GM23338 (cell line): ENCODE measurements around the gene PRB3.

Experiments used
- CREB1 ChIP-seq: fragments of 250-450 bp; sonication (Bioruptor Pico); IDR thresholded peaks from 2 replicates; pipeline ENCODE4 v1.5.0; 2020; ENCODE audit warnings: low read depth, mild to moderate bottlenecking, moderate library complexity
- EZH2 ChIP-seq: fragments of 200-600 bp; sonication (generic); IDR thresholded peaks from one replicate; pipeline ENCODE4 v1.8.0; 2017; ENCODE audit warnings: antibody characterized with exemption, mild to moderate bottlenecking, low read depth; ENCODE audit not compliant: unreplicated experiment
- EZH2phosphoT487 ChIP-seq: fragments of 200-600 bp; sonication (generic); IDR thresholded peaks from one replicate; pipeline ENCODE4 v1.8.1; 2018; ENCODE audit warnings: antibody characterized with exemption; ENCODE audit not compliant: unreplicated experiment
- JUNB ChIP-seq: IDR thresholded peaks from one replicate; pipeline ENCODE4 v1.6.1; 2016; ENCODE audit warnings: antibody characterized with exemption; ENCODE audit not compliant: unreplicated experiment
- NANOG ChIP-seq: IDR thresholded peaks from 2 replicates; pipeline ENCODE4 v1.6.1; 2016; ENCODE audit warnings: antibody characterized with exemption, borderline replicate concordance
- POLR2AphosphoS5 ChIP-seq: IDR thresholded peaks from 2 replicates; pipeline ENCODE4 v1.6.1; 2016; ENCODE audit warnings: antibody characterized with exemption, low read depth
- TF ChIP-seq, protein P1 (sequence below), 2 experiments: fragments of 200-600 bp in 1 of 2; sonication (generic) in 1 of 2; conservative IDR thresholded peaks; 2 replicates each; pipeline versions ENCODE4 v1.5.1 to v1.6.1; 2016 to 2017; ENCODE audit warnings: antibody characterized with exemption in 2 of 2, low read depth in 2 of 2, mild to moderate bottlenecking in 2 of 2, moderate library complexity in 1 of 2
- TF ChIP-seq, protein P2 (sequence below): IDR thresholded peaks from one replicate; pipeline ENCODE4 v1.6.1; 2018; ENCODE audit warnings: antibody characterized with exemption; ENCODE audit not compliant: unreplicated experiment
- TF ChIP-seq, protein P3 (sequence below): IDR thresholded peaks from 2 replicates; pipeline ENCODE4 v1.6.1; 2016; ENCODE audit warnings: antibody characterized with exemption

DNA sequence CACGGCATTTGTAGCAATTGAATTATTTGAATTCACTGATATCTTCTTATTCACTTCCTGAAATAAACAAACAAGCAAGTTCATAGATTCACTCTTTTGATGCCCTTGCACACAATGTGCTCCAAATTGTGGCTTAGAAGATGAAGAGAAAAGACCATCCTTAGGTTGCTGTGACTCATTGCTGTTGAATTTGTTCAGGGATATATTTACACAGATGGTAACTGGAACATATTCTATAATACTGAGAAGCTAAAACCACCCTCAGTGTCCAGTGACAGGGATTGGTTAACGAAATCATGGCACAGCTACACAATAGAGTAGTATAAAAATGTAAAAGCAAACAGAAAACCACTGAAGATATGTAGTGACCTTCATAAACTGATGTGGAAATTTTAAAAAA, 37.6 kb upstream of the PRB3 start:
- TF ChIP-seq, protein P1, sequence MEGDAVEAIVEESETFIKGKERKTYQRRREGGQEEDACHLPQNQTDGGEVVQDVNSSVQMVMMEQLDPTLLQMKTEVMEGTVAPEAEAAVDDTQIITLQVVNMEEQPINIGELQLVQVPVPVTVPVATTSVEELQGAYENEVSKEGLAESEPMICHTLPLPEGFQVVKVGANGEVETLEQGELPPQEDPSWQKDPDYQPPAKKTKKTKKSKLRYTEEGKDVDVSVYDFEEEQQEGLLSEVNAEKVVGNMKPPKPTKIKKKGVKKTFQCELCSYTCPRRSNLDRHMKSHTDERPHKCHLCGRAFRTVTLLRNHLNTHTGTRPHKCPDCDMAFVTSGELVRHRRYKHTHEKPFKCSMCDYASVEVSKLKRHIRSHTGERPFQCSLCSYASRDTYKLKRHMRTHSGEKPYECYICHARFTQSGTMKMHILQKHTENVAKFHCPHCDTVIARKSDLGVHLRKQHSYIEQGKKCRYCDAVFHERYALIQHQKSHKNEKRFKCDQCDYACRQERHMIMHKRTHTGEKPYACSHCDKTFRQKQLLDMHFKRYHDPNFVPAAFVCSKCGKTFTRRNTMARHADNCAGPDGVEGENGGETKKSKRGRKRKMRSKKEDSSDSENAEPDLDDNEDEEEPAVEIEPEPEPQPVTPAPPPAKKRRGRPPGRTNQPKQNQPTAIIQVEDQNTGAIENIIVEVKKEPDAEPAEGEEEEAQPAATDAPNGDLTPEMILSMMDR (conservative IDR thresholded peaks at IDR 0.05; ENCODE audit: low read depth in 2 of 2): no peak
- TF ChIP-seq, protein P2, sequence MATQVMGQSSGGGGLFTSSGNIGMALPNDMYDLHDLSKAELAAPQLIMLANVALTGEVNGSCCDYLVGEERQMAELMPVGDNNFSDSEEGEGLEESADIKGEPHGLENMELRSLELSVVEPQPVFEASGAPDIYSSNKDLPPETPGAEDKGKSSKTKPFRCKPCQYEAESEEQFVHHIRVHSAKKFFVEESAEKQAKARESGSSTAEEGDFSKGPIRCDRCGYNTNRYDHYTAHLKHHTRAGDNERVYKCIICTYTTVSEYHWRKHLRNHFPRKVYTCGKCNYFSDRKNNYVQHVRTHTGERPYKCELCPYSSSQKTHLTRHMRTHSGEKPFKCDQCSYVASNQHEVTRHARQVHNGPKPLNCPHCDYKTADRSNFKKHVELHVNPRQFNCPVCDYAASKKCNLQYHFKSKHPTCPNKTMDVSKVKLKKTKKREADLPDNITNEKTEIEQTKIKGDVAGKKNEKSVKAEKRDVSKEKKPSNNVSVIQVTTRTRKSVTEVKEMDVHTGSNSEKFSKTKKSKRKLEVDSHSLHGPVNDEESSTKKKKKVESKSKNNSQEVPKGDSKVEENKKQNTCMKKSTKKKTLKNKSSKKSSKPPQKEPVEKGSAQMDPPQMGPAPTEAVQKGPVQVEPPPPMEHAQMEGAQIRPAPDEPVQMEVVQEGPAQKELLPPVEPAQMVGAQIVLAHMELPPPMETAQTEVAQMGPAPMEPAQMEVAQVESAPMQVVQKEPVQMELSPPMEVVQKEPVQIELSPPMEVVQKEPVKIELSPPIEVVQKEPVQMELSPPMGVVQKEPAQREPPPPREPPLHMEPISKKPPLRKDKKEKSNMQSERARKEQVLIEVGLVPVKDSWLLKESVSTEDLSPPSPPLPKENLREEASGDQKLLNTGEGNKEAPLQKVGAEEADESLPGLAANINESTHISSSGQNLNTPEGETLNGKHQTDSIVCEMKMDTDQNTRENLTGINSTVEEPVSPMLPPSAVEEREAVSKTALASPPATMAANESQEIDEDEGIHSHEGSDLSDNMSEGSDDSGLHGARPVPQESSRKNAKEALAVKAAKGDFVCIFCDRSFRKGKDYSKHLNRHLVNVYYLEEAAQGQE: no peak
- TF ChIP-seq EZH2phosphoT487 (no peak), EZH2 (no peak), CREB1 (no peak), NANOG (no peak), POLR2AphosphoS5 (no peak), JUNB (no peak)
- TF ChIP-seq, protein P3, sequence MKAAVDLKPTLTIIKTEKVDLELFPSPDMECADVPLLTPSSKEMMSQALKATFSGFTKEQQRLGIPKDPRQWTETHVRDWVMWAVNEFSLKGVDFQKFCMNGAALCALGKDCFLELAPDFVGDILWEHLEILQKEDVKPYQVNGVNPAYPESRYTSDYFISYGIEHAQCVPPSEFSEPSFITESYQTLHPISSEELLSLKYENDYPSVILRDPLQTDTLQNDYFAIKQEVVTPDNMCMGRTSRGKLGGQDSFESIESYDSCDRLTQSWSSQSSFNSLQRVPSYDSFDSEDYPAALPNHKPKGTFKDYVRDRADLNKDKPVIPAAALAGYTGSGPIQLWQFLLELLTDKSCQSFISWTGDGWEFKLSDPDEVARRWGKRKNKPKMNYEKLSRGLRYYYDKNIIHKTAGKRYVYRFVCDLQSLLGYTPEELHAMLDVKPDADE: no peak
